Epithelial cell of prostate (primary cell): Measurements from ENCODE around the gene S100G.

Source experiments
- DNase-seq: peaks from one replicate; pipeline ENCODE4 v3.0.0-alpha.2; 2011; ENCODE audit warnings: low read depth, low spot score
- H3K27ac ChIP-seq: fragments of 450-650 bp; 2 replicates; pipeline ENCODE4 v1.5.1; 2017; ENCODE audit warnings: mild to moderate bottlenecking

The S100G gene

GRCh38 chrX:16643176-16643575 is 6.8 kb upstream of the S100G start:
- peak overlapping the region; percentile 75 for H3K27ac ChIP-seq
- DNase-seq, result peak; percentile 27

GRCh38 chrX:16646366-16647138 is 3.4 kb upstream of the S100G start:
- no peak for DNase-seq
- no peak overlapping the region for H3K27ac ChIP-seq

GRCh38 chrX:16651391-16652024 is 1.6 kb downstream of the S100G start:
- DNase-seq, result no peak
- no peak overlapping the region for H3K27ac ChIP-seq

GRCh38 chrX:16653424-16653823 is 3.5 kb downstream of the S100G start:
- no peak overlapping the region for H3K27ac ChIP-seq
- no peak for DNase-seq

- H3K27ac ChIP-seq, result no peak overlapping the region
- no peak for DNase-seq
Observed at GRCh38 chrX:16654093-16654492, 4.1 kb downstream of the S100G start.

GRCh38 chrX:16658284-16658683 is 8.3 kb downstream of the S100G start:
- DNase-seq, result no peak
- peak overlapping the region; percentile 10 for H3K27ac ChIP-seq

GRCh38 chrX:16659321-16659720 is 9.4 kb downstream of the S100G start:
- H3K27ac ChIP-seq, result no peak overlapping the region
- no peak for DNase-seq

- no peak overlapping the region for H3K27ac ChIP-seq
- no peak for DNase-seq
Observed at GRCh38 chrX:16661495-16661894, 11.5 kb downstream of the S100G start.

- no peak for DNase-seq
- H3K27ac ChIP-seq, result no peak overlapping the region
Observed at GRCh38 chrX:16662402-16662801, 12.4 kb downstream of the S100G start.

GRCh38 chrX:16664074-16664473 is 14.1 kb downstream of the S100G start:
- no peak overlapping the region for H3K27ac ChIP-seq
- DNase-seq, result no peak

GRCh38 chrX:16664626-16665025 is 14.7 kb downstream of the S100G start:
- H3K27ac ChIP-seq, result no peak overlapping the region
- DNase-seq, result no peak

GRCh38 chrX:16665089-16665488 is 15.1 kb downstream of the S100G start:
- H3K27ac ChIP-seq, result no peak overlapping the region
- no peak for DNase-seq

GRCh38 chrX:16666541-16666940 is 16.6 kb downstream of the S100G start:
- no peak for DNase-seq
- H3K27ac ChIP-seq, result no peak overlapping the region

- DNase-seq, result no peak
- H3K27ac ChIP-seq, result no peak overlapping the region
Observed at GRCh38 chrX:16671005-16671404, 21.0 kb downstream of the S100G start.

- DNase-seq, result no peak
- no peak overlapping the region for H3K27ac ChIP-seq
Observed at GRCh38 chrX:16678689-16679088, 28.7 kb downstream of the S100G start.

GRCh38 chrX:16683007-16683664 is 33.2 kb downstream of the S100G start:
- DNase-seq, result no peak
- H3K27ac ChIP-seq, result no peak overlapping the region

GRCh38 chrX:16687514-16687913 is 37.6 kb downstream of the S100G start:
- H3K27ac ChIP-seq, result no peak overlapping the region
- DNase-seq, result no peak

- H3K27ac ChIP-seq, result no peak overlapping the region
- DNase-seq, result no peak
Observed at GRCh38 chrX:16695079-16695676, 45.2 kb downstream of the S100G start.

GRCh38 chrX:16696956-16697355 is 47.0 kb downstream of the S100G start:
- DNase-seq, result no peak
- H3K27ac ChIP-seq, result no peak overlapping the region

- H3K27ac ChIP-seq, result no peak overlapping the region
- no peak for DNase-seq
Observed at GRCh38 chrX:16699389-16699788, 49.4 kb downstream of the S100G start.

GRCh38 chrX:16700734-16701133 is 50.8 kb downstream of the S100G start:
- no peak overlapping the region for H3K27ac ChIP-seq
- DNase-seq, result no peak
